ENCODE data around the gene ZNF232. TPM values are rescaled to one million over a fixed set of nuclear protein-coding genes. Genes with fewer than 3 reads are reported as not detected.

ZNF232 gene
- total RNA-seq, 1 donor: 5.2 TPM

DNA sequence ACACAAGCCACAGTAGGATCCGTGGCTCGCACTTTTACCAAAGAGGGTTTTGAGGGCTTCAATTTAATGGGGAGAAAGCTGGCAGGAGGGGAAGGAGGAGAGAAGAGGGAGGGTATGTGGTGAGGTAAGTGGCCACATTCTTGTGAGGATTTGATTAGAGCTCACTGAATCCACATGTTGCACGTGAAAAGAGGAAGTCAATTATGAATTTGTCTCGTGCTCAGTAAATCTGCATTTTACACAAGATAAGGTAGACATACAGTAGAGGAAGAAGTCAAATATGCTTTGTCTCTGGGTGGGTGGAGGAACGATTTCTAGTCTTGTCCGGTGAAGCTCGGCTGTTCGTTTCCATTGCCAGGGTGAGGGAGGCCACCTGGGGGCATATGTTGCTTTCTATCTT is 862 bp downstream of the ZNF232 start:
- TF ChIP-seq, protein P1, sequence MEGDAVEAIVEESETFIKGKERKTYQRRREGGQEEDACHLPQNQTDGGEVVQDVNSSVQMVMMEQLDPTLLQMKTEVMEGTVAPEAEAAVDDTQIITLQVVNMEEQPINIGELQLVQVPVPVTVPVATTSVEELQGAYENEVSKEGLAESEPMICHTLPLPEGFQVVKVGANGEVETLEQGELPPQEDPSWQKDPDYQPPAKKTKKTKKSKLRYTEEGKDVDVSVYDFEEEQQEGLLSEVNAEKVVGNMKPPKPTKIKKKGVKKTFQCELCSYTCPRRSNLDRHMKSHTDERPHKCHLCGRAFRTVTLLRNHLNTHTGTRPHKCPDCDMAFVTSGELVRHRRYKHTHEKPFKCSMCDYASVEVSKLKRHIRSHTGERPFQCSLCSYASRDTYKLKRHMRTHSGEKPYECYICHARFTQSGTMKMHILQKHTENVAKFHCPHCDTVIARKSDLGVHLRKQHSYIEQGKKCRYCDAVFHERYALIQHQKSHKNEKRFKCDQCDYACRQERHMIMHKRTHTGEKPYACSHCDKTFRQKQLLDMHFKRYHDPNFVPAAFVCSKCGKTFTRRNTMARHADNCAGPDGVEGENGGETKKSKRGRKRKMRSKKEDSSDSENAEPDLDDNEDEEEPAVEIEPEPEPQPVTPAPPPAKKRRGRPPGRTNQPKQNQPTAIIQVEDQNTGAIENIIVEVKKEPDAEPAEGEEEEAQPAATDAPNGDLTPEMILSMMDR (IDR thresholded peaks at IDR 0.05; ENCODE audit: insufficient read depth, low read depth, low read length): no peak
- DNase-seq (ENCODE audit: low read depth): no peak
- peak overlapping the region; percentile 74 for H3K4me3 ChIP-seq (ENCODE audit: low read depth, low read length)

DNA sequence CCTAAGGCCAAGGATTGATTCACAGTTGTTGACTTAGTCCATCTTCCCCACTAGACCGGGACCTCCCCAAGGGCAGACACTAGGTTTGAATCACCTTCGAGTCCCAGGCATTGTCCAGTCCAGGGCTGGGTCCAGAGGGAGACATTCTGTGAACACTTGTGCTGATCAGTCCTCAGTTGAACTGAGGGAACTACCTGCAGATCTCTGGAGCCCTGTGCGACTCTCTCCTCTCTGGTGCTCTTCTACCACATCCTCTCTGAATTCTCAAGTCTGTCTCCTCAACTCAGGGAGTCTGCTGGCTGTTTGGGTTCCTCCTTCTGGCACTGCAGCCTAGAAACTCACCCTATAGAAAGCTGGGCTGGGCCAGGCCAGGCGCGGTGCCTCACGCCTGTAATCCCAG is 10.8 kb downstream of the ZNF232 start:
- TF ChIP-seq, protein P1 (IDR thresholded peaks at IDR 0.05; ENCODE audit: insufficient read depth, low read depth, low read length): no peak
- DNase-seq (ENCODE audit: low read depth): no peak
- H3K4me3 ChIP-seq (ENCODE audit: low read depth, low read length): no peak overlapping the region

DNA sequence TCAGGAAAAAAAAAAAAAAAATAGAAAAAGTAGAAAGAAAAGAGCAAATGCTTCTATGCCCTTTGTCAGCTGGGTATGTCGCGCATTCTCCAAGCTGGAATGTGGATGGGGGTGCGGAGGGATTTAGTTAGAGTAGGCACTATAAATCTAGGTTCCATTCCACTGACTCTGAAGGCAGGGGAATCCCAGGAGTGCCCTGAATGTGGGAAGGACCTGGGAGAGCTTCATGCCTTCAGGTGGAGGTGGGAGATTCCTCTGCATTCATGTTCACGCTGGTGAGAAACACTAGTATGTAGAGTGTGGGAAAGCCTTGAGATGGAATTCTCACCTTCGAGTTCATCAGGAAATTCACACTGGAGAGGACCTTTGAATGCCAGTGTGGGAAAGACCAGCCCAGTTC is 12.4 kb downstream of the ZNF232 start:
- H3K4me3 ChIP-seq (ENCODE audit: low read depth, low read length): no peak overlapping the region
- DNase-seq (ENCODE audit: low read depth): no peak
- TF ChIP-seq, protein P1 (IDR thresholded peaks at IDR 0.05; ENCODE audit: insufficient read depth, low read depth, low read length): no peak

DNA sequence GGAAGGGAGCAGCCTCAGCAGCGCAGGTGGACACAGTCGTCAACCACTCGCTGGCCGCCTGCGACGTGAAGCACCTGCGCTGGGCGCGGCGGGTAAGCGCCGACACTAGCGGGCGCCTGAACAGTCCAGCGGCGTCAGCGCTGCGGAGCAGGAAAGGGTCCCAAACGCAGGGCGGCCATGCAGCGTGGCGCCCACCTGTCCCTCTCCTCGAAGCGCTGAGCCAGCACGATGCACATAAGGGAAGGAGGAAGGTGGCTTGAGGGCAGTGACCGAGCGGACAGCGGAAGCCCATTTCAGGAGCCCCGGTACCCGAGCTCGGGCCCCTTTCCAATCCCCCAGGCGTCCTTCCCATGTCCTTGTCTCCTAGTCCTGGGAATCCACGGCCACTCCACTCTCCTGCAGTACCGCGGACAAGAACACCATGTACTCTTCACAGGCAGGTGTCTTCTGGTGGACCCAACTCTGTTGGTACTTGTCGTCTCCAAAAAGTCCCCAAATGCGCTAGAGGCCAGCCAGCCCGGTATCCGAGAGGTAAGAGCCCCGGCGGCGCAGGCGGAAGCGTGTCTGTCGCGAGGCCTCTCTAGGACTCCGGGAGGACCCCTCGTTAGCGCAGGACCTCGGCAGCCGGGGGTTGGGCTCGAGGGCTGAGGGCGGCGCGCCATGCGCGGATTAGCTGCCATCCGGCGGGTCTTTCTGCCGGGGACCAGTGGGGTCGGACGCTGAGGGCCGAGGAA is 14.4 kb downstream of the ZNF232 start:
- no peak for DNase-seq (ENCODE audit: low read depth)
- H3K4me3 ChIP-seq (ENCODE audit: low read depth, low read length): peak overlapping the region; percentile 42
- TF ChIP-seq, protein P1 (IDR thresholded peaks at IDR 0.05; ENCODE audit: insufficient read depth, low read depth, low read length): no peak

DNA sequence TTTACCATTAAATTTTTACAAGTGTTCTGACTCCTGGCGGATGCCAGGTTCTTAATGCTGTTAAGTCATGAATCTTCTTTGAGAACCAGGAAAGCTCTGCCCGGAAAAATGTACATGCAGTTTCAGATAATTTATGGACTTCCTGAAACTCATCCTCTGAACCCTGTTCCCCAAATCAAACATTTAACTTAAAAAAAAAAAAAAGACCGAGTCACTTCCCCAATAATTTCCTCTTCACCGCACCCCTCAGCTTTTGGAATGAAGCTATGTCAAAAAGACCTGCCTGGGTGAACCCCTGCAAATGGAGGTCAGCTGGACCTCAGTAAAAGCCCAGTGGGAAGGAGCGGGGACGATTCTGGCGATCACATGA is 15.0 kb downstream of the ZNF232 start:
- no peak overlapping the region for H3K4me3 ChIP-seq (ENCODE audit: low read depth, low read length)
- TF ChIP-seq, protein P1 (IDR thresholded peaks at IDR 0.05; ENCODE audit: insufficient read depth, low read depth, low read length): no peak
- no peak for DNase-seq (ENCODE audit: low read depth)

DNA sequence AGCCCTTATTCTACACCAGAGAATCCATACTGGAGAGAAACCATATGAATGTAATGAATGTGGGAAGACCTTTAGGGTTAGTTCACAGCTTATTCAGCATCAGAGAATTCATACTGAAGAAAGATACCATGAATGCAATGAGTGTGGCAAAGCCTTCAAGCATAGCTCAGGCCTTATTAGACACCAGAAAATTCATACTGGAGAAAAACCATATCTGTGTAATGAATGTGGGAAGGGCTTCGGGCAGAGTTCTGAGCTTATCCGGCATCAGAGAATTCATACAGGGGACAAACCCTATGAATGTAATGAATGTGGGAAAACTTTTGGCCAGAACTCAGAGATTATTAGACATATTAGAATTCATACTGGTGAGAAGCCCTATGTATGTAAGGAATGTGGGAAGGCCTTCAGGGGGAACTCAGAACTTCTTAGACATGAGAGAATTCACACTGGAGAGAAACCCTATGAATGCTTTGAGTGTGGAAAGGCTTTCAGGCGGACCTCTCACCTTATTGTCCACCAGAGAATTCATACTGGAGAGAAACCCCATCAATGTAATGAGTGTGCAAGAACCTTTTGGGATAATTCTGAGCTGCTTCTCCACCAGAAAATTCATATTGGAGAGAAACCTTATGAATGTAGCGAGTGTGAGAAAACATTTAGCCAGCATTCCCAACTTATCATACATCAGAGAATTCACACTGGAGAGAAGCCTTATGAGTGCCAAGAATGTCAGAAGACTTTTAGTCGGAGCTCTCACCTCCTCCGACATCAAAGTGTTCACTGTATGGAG is 19.3 kb downstream of the ZNF232 start:
- no peak for DNase-seq (ENCODE audit: low read depth)
- no peak overlapping the region for H3K4me3 ChIP-seq (ENCODE audit: low read depth, low read length)
- TF ChIP-seq, protein P1 (IDR thresholded peaks at IDR 0.05; ENCODE audit: insufficient read depth, low read depth, low read length): no peak

Data from fibroblast of villous mesenchyme (primary cell).